ENCODE data around the gene G6PC1. TPM values are rescaled to one million over a fixed set of nuclear protein-coding genes. Genes with fewer than 3 reads are reported as not detected.
A peak's percentile ranks its signal among the peaks of the same experiment; 100 is the strongest.

The G6PC1 gene
- total RNA-seq, 6 experiments from 2014 or later = 64.5 to 505 (median 185) TPM

- Histone ChIP-seq H3K4me3 (no peak overlapping the region), H3K36me3 (peaks cover 0 to 12% (median 4%) of the 10 kb centered on the region in 4 donors), H3K4me1 (peaks cover 0 to 32% (median 6%) of the 10 kb centered on the region in 4 donors), H3K27ac (no peak overlapping the region), H3K9me3 (no peaks in the 10 kb centered on the region), H3K27me3 (no peaks in the 10 kb centered on the region)
- ATAC-seq (no peak), DNase-seq (no peak)
- 75% methylated on average over 4 of the region's 10 CpGs for WGBS (ENCODE audit: insufficient coverage, low coverage, low lambda C conversion rate, missing lambda C conversion rate)
- TF ChIP-seq, protein P1, sequence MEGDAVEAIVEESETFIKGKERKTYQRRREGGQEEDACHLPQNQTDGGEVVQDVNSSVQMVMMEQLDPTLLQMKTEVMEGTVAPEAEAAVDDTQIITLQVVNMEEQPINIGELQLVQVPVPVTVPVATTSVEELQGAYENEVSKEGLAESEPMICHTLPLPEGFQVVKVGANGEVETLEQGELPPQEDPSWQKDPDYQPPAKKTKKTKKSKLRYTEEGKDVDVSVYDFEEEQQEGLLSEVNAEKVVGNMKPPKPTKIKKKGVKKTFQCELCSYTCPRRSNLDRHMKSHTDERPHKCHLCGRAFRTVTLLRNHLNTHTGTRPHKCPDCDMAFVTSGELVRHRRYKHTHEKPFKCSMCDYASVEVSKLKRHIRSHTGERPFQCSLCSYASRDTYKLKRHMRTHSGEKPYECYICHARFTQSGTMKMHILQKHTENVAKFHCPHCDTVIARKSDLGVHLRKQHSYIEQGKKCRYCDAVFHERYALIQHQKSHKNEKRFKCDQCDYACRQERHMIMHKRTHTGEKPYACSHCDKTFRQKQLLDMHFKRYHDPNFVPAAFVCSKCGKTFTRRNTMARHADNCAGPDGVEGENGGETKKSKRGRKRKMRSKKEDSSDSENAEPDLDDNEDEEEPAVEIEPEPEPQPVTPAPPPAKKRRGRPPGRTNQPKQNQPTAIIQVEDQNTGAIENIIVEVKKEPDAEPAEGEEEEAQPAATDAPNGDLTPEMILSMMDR (IDR thresholded peaks at IDR 0.05) = no peak
- no peak for TF ChIP-seq POLR2A (IDR thresholded peaks at IDR 0.05)
- intact Hi-C loops (cut with DNase I) = no loop called here
These were observed 23.6 kb upstream of the G6PC1 start for GRCh38 chr17:42877037-42877436.

DNA sequence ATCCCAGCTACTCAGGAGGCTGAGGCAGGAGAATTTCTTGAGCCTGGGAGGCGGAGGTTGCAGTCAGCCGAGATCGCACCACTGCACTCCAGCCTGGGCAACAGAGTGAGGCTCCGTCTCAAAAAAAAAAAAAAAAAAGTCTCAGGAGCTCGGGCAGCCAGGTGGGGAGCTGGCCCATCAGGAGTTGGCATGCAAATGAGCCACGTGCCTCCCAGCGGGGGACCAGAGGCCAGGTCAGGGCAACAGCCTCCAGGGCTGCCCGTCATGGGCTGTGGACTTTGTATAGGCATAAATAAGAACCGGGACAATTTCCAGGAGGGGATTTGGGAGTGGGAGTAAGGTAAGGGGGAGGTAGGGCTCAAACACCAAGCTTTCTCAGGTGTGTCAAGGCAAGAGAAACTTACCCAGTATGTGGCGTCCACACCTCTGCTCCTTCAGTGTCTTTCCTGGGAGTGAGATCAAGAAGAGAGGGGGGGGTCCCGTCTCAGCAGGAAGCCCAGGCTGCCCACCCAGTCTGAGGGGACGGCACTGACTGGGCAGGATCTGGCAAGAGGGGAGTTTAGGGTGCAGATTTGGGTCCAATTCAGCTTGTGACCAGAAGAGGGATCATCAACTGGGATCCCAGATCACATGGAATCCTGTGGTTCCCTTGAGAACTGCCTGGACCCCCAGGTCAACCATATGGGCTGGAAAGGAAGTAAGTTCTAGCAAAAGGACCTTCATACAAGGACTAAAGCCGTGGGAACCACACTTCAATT is 22.3 kb upstream of the G6PC1 start:
- ATAC-seq (peak; percentile 87 to 91 (median 88)), DNase-seq (peak; percentile 75 to 91 (median 89))
- intact Hi-C loops (cut with DNase I) = no loop called here
- Histone ChIP-seq H3K27ac (peak overlapping the region in 2 of 3 donors; percentile 47 to 66), H3K4me3 (peak overlapping the region in 1 of 3 donors; percentile 16), H3K9me3 (no peaks in the 10 kb centered on the region), H3K27me3 (no peaks in the 10 kb centered on the region), H3K36me3 (peaks cover 0 to 8% (median 3%) of the 10 kb centered on the region in 4 donors), H3K4me1 (peaks cover 0 to 33% (median 6%) of the 10 kb centered on the region in 4 donors)
- TF ChIP-seq, protein P1 (IDR thresholded peaks at IDR 0.05) = no peak
- TF ChIP-seq POLR2A (IDR thresholded peaks at IDR 0.05) = no peak
- WGBS (ENCODE audit: insufficient coverage, low coverage, low lambda C conversion rate, missing lambda C conversion rate) = 32% methylated on average over 8 of the region's 13 CpGs

- ATAC-seq = no peak
- TF ChIP-seq, protein P1 (IDR thresholded peaks at IDR 0.05) = no peak
- no peak for TF ChIP-seq POLR2A (IDR thresholded peaks at IDR 0.05)
- Histone ChIP-seq H3K36me3 (peaks cover 0 to 8% (median 0%) of the 10 kb centered on the region in 4 donors), H3K9me3 (no peaks in the 10 kb centered on the region), H3K4me1 (peaks cover 0 to 33% (median 6%) of the 10 kb centered on the region in 4 donors), H3K4me3 (no peak overlapping the region), H3K27ac (peak overlapping the region in 1 of 3 donors; percentile 47), H3K27me3 (no peaks in the 10 kb centered on the region)
- intact Hi-C loops (cut with DNase I) = no loop called here
- 84% methylated on average over 5 of the region's 8 CpGs for WGBS (ENCODE audit: insufficient coverage, low coverage, low lambda C conversion rate, missing lambda C conversion rate)
- DNase-seq = no peak
These were observed 21.5 kb upstream of the G6PC1 start for GRCh38 chr17:42878924-42879595.

DNA sequence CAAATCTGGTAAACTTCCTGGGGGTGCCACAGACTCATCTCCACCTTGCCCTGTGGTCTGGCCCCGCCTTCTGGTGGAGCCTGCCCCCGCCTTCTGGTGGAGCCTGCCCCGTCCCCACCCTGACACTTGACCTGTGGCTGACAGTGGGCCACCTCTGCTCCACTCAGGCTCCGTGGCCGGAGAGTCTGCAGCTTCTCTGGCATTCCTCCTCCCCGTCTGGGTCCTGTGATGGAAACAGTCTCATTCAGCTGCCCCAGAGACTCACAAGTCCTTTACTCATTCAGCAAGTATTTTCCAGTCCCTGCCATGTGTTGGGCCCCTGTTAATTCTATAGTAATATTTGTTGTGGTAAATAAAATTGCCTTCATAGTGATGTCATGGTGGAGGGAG is 21.0 kb upstream of the G6PC1 start:
- Histone ChIP-seq H3K27ac (no peak overlapping the region), H3K27me3 (no peaks in the 10 kb centered on the region), H3K36me3 (peaks cover 0 to 8% (median 0%) of the 10 kb centered on the region in 4 donors), H3K9me3 (no peaks in the 10 kb centered on the region), H3K4me1 (peaks cover 0 to 33% (median 6%) of the 10 kb centered on the region in 4 donors), H3K4me3 (no peak overlapping the region)
- intact Hi-C loops (cut with DNase I) = no loop called here
- 79% methylated on average over 2 of the region's 6 CpGs for WGBS (ENCODE audit: insufficient coverage, low coverage, low lambda C conversion rate, missing lambda C conversion rate)
- ATAC-seq (peak in 1 of 4 donors; percentile 10), DNase-seq (no peak)
- TF ChIP-seq POLR2A (IDR thresholded peaks at IDR 0.05) = no peak
- TF ChIP-seq, protein P1 (IDR thresholded peaks at IDR 0.05) = no peak
